Measurements from ENCODE around the gene MSLN. TPM values are rescaled to one million over a fixed set of nuclear protein-coding genes. Genes with fewer than 3 reads are reported as not detected.
"Not testable (repeated sequence)": the region's sequence is repeated elsewhere in the genome, so short reads cannot be mapped to it uniquely, and the experiment has no call there.

MSLN gene
- total RNA-seq, 1 donor from 2014 or later, result not detected

- POLR2A ChIA-PET, result no interaction called here
- H3K27me3 Mint-ChIP-seq, result no peaks in the 10 kb centered on the region
- CTCF ChIA-PET, result no interaction called here
- DNase-seq, result no peak
- intact Hi-C loops (cut with micrococcal nuclease), result no loop called here
- TF ChIP-seq CTCF (IDR thresholded peaks at IDR 0.05), result no peak
- H3K27ac Mint-ChIP-seq, result no peak overlapping the region
- no peak overlapping the region for H3K4me3 Mint-ChIP-seq
- H3K9me3 Mint-ChIP-seq, result no peaks in the 10 kb centered on the region
- H3K36me3 Mint-ChIP-seq (ENCODE audit: low read depth), result no peaks in the 10 kb centered on the region
- no peaks in the 10 kb centered on the region for H3K4me1 Mint-ChIP-seq
- no peak for ATAC-seq (ENCODE audit: low read depth)
Measured at GRCh38 chr16:747978-748746, 12.4 kb upstream of the MSLN start.

GRCh38 chr16:749010-749409, 11.5 kb upstream of the MSLN start:
- no peak for TF ChIP-seq CTCF (IDR thresholded peaks at IDR 0.05)
- H3K27me3 Mint-ChIP-seq, result no peaks in the 10 kb centered on the region
- ChIA-PET CTCF (no interaction called here), POLR2A (no interaction called here)
- DNase-seq (no peak), ATAC-seq (ENCODE audit: low read depth) (no peak)
- no peaks in the 10 kb centered on the region for H3K9me3 Mint-ChIP-seq
- H3K36me3 Mint-ChIP-seq (ENCODE audit: low read depth), result no peaks in the 10 kb centered on the region
- intact Hi-C loops (cut with micrococcal nuclease), result no loop called here
- H3K4me1 Mint-ChIP-seq, result no peaks in the 10 kb centered on the region
- H3K4me3 Mint-ChIP-seq, result no peak overlapping the region
- no peak overlapping the region for H3K27ac Mint-ChIP-seq

GRCh38 chr16:750485-750884, 10.0 kb upstream of the MSLN start:
- H3K4me1 Mint-ChIP-seq, result peaks cover 6% of the 10 kb centered on the region
- no peak for ATAC-seq (ENCODE audit: low read depth)
- TF ChIP-seq CTCF (IDR thresholded peaks at IDR 0.05), result no peak
- no peaks in the 10 kb centered on the region for H3K36me3 Mint-ChIP-seq (ENCODE audit: low read depth)
- DNase-seq, result no peak
- CTCF ChIA-PET, result no interaction called here
- no peak overlapping the region for H3K27ac Mint-ChIP-seq
- POLR2A ChIA-PET, result no interaction called here
- no peaks in the 10 kb centered on the region for H3K9me3 Mint-ChIP-seq
- no peak overlapping the region for H3K4me3 Mint-ChIP-seq
- intact Hi-C loops (cut with micrococcal nuclease), result no loop called here
- H3K27me3 Mint-ChIP-seq, result no peaks in the 10 kb centered on the region

- TF ChIP-seq CTCF (IDR thresholded peaks at IDR 0.05), result no peak
- Mint-ChIP-seq H3K4me1 (peaks cover 6% of the 10 kb centered on the region), H3K9me3 (no peaks in the 10 kb centered on the region), H3K4me3 (no peak overlapping the region), H3K27ac (no peak overlapping the region), H3K27me3 (peaks cover 2% of the 10 kb centered on the region), H3K36me3 (ENCODE audit: low read depth) (no peaks in the 10 kb centered on the region)
- intact Hi-C loops (cut with micrococcal nuclease), result no loop called here
- no peak for DNase-seq
- ChIA-PET POLR2A (no interaction called here), CTCF (no interaction called here)
- ATAC-seq (ENCODE audit: low read depth), result no peak
Measured at GRCh38 chr16:751152-752006, 9.2 kb upstream of the MSLN start.

- H3K36me3 Mint-ChIP-seq (ENCODE audit: low read depth), result no peaks in the 10 kb centered on the region
- peaks cover 3% of the 10 kb centered on the region for H3K27me3 Mint-ChIP-seq
- H3K9me3 Mint-ChIP-seq, result no peaks in the 10 kb centered on the region
- no peak overlapping the region for H3K27ac Mint-ChIP-seq
- DNase-seq (no peak), ATAC-seq (ENCODE audit: low read depth) (no peak)
- H3K4me1 Mint-ChIP-seq, result peaks cover 6% of the 10 kb centered on the region
- no peak overlapping the region for H3K4me3 Mint-ChIP-seq
- no peak for TF ChIP-seq CTCF (IDR thresholded peaks at IDR 0.05)
- intact Hi-C loops (cut with micrococcal nuclease), result no loop called here
- ChIA-PET POLR2A (no interaction called here), CTCF (no interaction called here)
Measured at GRCh38 chr16:752007-752312, 8.6 kb upstream of the MSLN start.

GRCh38 chr16:754121-754607, 6.4 kb upstream of the MSLN start:
- POLR2A ChIA-PET; H3K4me1 Mint-ChIP-seq; H3K27ac Mint-ChIP-seq; H3K36me3 Mint-ChIP-seq (ENCODE audit: low read depth); H3K9me3 Mint-ChIP-seq; CTCF ChIA-PET; H3K4me3 Mint-ChIP-seq; intact Hi-C loops (cut with micrococcal nuclease); ATAC-seq (ENCODE audit: low read depth); DNase-seq; H3K27me3 Mint-ChIP-seq: not testable (repeated sequence)

All from activated B cell treated with CpG ODN at 0.5 μM for 24 hours (primary cell).